NCI-H2029 (cell line): ENCODE measurements around the gene EXTL2.
A peak's percentile ranks its signal among the peaks of the same experiment; 100 is the strongest.
"Not testable (repeated sequence)": the region's sequence is repeated elsewhere in the genome, so short reads cannot be mapped to it uniquely, and the experiment has no call there.

Experiments
- DNase-seq: peaks from one replicate; lab custom pipeline; 2025; lab: John Stamatoyannopoulos, UW

Gene EXTL2

DNA sequence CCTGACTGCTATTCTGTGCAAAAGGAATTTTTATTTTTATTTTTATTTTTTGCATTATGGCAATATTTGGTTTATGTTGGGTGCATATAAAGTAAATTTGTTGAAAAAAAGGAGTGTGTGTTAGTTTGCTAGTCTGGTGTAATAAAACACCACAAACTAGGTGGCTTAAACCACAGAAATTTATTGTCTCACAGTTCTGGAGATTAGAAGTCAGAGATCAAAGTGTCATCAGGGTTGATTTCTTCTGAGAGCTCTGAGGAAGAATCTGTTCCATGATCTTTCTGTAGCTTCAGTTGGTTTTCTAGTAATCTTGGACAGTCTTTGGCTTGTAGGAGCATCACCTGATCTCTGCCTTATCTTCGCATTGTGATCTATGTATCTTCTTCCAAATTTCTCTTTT lies 7.7 kb upstream of the EXTL2 start:
- no peak for DNase-seq

DNA sequence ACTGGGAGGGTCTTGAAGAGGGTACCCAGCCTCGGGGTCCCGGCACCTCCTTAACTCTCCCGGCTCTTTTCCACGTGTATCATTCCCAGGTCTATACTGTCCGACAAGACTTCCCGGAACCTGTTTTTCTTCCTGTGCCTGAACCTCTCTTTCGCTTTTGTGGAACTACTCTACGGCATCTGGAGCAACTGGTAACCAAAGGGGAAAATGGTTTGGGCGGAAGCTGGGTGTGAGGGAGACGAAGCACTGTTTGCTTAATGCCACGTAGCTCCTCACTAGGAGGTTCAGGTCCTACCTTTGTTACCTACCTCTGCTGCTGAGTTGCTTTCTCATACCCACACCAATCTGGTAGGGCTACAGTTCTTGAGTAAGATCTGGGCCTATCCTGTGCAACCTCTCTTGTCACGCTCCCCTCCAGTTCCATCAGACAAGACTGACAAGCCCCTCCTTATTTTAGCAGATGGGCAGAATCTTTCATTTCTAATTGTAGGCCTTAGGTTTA lies 1.9 kb upstream of the EXTL2 start:
- DNase-seq: peak; percentile 34

DNA sequence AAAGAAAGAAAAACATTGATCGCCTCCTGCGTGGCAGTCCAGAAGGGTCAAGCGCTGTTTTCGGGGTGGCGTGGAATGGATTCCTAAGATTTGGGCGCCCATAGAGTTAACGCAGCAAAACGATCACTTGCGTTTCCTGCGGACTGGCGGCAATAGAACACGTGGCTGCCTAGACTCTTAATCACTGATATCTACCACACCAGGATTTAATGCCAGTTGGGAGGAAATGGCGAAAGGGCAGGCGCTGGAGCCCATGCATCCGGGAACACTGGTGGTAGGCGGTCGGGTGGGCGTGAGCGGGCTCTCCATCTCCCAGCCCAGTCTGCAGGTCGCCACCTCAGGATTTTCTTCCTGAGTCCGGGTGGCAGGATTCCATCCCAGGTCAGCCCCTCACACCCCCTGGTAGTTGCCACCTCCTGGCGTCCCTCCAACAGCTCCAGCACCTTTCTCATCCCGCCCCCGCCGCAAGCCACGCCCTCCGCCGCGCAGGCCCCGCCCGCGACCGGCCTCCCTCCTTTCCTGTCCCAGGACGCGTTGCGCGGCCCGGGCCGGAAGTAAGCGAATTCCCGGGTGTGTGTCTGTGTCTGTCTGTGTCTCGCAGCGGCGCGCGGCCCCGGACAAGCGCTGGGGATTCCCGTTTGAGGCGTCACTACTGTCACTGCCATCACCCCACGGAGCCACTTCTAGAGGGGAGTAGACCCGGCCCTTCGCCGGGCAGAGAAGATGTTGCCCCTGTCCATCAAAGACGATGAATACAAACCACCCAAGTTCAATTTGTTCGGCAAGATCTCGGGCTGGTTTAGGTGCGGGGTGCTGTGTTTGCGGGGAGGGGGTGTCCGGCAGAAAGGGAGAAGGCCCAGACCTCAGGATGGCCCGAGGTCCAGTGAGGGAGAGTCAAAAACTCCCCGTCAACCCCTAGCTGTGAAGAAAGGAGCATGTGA lies 1.2 kb upstream of the EXTL2 start, which contains the start of gene SLC30A7:
Gene SLC30A7, plus strand, starts transcription at position 551 of the 941 bp plus-strand sequence. Its CDS starts 173 bp downstream, at position 724.
- DNase-seq: peak; percentile 94

DNA sequence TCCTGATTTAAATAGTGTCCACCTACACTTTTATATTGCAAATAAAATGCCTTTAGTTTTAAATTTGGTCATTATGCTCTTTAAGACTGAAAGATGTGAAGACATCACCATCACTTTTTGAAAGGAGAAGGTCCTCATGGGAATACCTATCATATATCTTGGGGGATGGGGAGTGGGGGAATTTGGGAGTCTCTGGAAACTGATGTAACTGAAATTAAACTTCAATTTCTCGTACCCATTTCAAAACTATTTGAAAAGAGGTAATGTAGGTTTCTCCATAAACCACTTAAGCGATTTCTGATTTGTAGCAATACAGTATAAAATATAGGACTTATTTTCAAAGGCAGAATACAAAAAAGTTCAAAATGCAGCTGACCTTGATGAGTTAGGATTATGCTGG lies 924 bp downstream of the EXTL2 start:
- no peak for DNase-seq

DNA sequence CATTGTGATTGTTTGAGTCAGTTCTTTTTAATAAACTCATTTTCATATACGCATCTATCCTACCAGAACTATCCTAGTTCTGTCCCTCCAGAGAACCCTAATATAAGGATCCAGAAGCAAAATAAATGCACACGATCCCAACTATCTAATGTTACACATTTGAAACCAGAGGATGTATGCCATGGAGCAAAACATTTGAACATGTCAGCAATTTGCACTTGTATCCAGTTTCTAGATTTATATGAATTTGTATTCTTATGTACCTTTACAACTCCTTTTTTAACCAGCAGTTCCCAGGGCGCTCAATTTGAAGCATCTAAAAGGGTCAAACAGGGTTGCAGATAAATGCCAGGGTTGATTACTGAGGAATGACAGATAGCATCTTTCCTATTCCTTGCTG lies 2.1 kb downstream of the EXTL2 start:
- DNase-seq: no peak

DNA sequence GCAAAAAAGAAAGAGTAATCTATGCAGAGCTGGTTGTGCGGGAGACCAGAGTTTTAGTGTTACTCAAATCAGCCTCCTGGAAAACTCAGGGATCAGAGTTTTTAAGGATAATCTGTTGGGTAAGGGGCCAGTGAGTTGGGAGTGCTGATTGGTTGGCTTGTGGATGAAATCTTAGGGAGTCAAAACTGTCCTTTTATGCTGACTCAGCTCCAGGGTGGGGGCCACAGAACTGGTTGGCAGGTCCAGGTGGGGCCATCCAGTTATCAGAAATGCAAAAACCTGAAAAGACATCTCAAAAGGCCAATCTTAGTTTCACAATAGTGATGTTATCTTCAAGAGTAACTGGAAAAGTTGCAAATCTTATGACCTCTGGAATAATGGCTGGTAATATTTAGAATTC lies 3.3 kb downstream of the EXTL2 start:
- DNase-seq: no peak

DNA sequence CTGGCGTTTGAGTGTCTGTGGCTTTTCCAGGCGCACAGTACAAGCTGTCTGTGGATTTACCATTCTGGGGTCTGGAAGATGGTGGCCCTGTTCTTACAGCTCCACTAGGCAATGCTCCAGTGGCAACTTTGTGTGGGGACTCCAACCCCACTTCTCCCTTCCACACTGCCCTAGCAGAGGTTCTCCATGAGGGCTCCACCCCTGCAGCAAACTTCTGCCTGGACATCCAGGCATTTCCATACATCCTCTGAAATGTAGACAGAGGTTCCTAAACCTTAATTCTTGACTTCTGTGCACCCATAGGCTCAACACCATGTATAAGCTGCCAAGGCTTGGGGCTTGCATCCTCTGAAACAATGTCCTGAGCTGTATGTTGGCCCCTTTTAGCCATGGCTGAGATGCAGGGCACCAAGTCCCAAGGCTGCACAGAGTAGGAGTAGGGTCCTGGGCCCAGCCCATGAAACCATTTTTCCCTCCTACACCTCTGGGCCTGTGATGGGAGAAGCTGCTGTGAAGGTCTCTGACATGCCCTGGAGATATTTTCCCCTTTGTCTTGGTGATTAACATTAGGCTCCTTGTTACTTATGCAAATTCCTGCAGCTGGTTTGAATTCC lies 4.7 kb downstream of the EXTL2 start:
- not testable (repeated sequence) for DNase-seq

DNA sequence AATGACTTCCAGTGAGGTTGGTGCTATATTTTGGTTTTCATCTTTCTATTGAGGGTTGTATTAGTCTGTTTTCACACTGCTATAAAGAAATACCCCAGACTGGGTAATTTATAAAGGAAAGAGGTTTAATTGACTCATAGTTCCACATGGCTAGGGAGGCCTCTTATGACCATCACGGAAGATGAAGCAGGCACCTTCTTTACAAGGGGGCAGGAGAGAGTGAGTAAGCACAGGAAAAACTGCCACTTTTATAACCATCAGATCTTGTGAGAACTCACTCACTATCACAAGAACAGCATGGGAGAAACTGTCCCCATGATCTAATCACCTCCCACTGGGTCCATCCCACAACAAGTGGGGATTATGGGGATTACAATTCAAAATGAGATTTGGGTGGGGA lies 5.6 kb downstream of the EXTL2 start:
- DNase-seq: not testable (repeated sequence)

DNA sequence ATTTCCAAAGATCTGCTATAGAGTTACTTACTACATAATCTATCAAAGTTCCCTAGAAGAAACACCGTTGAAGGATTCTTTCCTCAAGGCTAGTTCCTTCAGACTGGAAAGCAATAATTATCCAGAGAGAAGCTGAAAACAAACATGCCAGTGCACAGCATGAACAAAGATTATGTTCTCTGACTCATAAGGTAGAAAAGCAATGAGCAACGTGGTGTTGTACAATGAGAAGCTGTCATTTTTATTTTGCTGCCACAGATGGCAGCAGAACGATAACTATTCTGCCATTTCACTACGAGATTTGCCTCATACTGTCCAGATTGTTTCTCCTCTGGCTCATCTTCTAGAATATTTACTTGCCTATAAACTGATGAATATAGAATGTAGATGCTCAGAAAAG lies 10.7 kb downstream of the EXTL2 start:
- no peak for DNase-seq

DNA sequence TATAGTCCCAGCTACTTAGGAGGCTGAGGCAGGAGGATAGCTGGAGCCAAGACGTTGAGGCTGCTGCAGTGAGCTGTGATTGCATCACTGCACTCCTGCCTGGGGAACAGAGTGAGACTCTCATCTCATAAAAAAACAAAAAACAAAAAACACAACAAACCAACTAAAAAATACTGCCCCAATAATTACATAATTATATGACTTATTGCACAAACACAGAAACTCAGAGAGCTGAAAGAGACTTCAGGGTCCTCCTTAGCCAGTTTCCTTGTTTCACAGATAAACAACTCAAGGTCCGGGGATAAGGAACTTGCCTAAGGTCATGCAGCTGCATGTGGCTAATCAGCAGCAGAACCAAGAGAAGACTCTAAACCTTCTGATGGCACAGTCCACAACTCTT lies 11.9 kb downstream of the EXTL2 start:
- no peak for DNase-seq

DNA sequence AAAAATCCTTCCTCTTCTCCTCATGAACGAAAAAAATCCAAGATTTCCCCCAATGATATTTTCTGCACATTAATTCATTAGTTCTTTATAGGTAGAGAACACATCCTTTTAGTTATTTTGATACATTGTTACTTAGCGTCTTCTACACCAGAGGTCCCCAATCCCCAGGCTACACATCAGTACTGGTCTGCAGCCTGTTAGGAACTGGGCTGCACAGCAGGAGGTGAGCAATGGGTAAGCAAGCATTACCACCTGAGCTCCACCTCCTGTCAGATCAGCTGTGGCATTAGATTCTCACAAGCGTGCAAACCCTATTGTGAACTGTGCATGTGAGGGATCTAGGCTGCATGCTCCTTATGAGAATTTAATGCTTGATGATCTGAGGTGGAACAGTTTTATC lies 13.0 kb downstream of the EXTL2 start:
- no peak for DNase-seq

DNA sequence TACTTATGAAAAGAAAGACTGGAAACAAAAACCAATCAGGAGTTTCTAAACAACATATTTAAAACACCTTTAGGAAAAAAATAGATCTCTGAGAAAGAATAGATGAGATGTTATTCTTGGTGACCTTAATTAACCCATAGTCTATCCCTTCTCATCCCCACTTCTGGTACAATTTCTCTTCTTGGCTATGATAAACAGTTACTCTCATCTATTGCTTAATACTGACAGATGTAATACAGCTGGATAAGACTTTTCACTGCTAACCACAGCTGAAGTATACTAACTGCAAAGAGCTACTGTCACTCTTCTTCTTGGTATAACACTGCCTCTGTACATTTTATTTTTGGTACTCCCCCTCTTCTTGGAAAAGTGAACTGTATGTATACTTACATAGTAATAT lies 15.2 kb downstream of the EXTL2 start:
- DNase-seq: no peak

DNA sequence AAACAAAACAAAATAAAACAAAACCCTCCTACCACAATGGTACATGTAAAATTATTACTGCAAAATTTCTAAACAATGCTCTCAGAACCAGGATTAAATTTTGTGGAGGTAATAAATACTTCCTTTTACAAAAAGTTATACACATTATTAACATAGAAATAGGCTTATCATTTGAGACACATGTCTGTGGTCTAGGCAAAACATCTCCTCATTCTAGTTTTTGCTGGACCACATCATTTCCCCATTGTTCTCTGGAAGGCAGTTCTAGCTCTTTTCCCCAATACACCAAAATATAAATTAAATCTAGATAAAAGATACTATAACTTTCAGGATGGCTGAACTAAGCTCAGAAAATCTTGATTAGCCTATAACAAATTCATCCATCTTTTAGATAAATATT lies 18.4 kb downstream of the EXTL2 start:
- no peak for DNase-seq

DNA sequence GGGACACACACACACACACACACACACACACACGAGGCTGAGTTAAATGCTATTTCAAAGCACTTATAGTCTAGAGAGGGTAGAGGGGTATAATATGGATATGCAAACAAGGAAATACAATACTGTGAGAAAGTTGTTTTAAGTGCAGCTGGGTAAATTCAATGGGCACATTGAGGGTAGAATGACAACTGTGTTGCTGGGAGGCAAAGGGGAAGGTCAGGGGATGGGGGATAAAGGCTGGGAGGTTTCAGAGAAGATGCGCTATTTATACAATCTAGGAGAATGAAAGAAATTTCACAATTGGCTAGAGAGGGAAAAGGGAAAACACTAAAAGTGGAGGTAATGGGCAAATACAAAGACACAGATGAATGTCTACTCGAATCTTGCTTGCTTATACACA lies 19.4 kb downstream of the EXTL2 start:
- DNase-seq: peak; percentile 61

DNA sequence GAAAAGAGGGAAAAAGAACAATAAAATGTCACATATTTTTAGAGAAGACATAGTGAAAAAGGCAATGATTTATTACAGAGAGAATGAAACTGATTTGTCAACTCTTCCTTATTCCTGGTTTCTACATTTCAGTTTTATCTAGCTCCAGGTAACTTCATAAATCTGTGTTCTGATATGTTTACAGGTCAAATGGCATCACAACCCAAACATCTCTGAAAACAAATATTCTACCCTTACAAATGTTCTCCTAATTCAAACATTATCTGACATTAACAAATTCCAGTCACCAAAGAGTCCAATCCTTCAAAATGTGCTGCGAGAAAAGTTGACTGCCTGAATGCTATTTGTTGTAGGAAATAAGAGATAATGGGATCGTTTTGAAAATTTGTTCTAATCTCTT lies 20.2 kb downstream of the EXTL2 start:
- no peak for DNase-seq

DNA sequence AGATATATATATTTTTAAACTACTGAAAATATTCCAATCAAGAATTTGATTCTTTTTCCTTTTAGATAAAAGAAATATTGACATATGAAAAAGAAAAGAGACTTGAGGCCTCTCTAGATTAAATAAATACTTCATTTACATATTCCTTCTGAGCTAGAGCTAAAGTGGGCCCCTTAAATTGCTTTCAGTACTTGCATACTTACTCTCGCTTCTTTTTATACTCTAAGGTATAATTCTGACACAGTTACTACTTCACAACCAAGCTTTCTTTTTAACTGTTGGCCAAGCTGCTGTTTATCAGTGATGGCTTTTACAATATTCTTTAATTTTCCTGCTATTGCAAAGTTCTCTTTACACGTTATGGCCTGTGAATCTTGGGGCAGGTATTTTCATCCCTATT lies 24.6 kb downstream of the EXTL2 start:
- DNase-seq: no peak

DNA sequence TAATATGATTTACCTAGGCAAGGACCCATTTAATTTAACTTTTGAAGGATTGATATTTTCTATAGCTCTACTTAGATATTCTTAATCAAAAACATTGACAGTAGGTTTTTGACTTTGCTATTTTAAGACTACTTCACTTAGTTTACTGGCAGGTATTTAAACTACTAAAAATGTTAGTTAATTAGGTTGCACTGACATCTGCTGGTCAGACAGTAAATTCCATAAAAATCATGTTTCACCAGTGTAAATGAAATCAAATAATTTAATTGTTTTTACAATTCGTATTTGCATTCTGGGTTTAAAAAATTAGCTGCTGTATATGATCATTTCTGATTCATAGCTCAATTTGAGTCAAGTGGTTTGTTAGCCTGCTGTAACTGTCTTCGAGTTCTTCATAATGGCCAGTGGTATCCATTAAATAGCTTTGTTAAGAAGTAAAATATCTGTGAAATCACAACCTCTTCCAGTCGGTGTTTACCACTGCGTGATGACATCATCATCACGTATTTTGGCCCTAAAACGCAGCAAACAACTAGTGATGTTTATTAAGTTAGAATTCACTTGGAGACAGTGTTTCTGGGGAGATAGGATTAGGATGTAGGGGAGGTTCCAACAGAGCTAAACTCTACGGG lies 26.2 kb downstream of the EXTL2 start:
- no peak for DNase-seq

DNA sequence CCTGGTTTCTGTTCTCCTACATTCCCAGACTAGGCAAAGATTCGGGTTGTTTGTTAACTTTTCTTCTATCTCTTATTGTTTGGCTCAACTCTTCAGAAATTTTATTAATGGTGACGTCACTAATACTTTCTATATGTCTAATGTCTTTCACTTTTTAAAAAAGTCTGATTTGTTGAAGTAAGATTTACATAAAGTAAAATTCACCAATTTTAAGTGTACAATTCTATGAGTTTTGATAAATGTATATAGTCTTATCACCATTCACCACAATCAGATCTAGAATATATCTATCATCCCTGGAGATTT lies 27.8 kb downstream of the EXTL2 start:
- DNase-seq: no peak

DNA sequence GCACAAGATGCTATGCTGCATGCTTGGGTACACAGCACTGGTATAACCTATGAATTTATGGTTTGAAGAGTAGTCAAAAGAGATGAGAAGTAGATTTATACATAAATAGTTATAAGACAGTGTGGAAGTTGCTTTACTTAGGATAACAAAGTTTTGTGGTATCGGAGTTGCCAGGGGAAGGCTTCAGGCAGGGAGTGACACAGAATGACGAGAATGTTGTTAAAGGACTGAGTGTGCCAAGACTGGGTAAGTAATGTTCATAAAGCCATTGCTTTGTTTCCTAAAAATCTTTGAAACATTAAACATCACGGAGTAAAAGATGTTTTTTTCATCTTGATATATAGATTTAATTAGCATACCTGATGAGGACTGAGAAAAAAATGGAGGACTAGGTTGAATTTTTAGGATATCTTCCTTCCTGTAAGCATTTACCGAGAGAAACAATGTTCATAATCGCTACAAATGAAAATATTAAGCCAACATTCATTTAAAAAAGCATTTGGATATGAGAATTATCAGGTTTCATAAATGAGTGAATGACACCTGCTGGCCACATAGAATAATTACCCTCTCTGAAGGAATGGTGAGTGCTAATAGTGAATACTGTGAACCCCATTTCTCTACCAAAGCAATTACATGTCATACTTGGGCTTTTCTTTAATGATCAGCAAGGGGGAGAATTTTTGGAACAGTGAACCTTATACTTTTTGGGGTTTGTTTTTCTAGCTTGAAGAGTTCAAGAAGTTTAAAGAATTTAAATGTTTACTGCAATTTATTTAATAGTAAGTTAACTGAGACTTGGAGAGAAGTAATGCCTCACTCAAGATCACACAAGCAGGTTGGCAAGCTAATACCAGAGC lies 28.4 kb downstream of the EXTL2 start:
- DNase-seq: no peak

DNA sequence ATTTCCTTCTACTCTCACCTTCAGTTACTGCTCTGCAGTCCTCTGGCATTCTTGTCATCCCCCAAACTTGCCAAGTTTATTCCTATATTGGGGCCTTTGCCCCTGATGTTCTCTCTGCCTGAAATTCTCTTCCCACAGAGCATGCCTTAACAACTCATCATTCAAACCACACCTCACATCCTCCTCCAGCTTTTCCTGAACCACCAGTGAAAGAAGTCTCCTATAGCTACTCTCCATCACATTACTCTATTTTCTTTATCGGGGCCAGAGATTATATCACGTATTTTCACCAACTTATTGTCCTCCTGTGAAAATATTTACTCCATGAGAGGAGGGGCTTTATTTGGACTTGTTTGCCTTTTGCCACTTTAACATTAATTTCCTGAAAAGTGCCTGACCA lies 32.1 kb downstream of the EXTL2 start:
- DNase-seq: no peak

DNA sequence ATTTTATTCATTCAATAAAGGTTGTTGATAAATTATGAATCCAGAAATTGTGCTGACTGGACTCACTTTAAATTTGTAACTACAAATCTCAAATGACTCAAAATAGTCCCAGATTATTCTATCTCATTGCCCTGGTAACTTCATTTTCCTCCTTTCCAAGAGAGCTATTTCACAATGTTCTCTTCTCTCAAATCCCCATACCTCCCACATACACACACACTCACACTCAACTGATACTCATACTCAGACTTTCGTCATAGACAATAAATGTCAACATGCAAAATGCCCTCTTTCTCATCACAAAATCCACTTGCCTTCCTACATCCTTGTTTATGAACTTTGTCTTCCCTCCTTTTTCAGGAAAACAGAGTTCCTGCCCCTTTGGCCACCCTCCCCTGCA lies 33.3 kb downstream of the EXTL2 start:
- no peak for DNase-seq

DNA sequence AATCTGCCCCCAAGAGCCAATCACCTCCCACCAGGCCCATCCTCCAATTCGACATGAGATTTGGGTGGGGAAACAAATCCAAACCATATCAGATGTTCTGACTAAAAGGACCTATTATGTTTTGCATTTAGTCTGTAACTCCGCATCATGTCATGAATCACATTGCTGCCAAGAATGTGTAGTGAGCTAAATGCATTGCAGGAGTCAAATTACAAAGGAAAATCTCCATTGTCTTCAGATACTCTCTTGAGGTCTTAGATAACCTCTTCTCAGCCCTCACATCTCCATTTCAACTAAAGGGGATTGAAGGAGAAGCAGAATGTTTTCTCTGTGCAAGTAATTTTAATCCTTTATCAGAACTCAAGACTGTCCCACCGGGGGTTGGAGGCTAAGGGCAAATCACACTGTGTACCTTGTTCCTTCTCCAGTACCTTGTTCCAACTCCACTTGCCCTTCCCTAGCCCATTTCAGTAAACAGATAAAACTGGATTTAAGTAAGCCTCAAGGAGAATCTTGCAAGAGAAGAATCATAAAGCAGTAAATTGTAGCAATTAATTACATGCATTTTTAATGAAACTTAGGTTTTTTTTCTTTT lies 34.1 kb downstream of the EXTL2 start:
- peak; percentile 13 for DNase-seq
